UCSD-AML1 (cell line): ENCODE measurements around the gene PDK1.

Source experiments
- DNase-seq: peaks from one replicate; lab custom pipeline; 2025; ENCODE audit not compliant: unreplicated experiment; lab: John Stamatoyannopoulos, UW

PDK1 gene

GRCh38 chr2:172596776-172597175 is 40.9 kb downstream of the PDK1 start:
- DNase-seq = no peak

- no peak for DNase-seq
These were observed 41.4 kb downstream of the PDK1 start for GRCh38 chr2:172597176-172597842.

- no peak for DNase-seq
These were observed 44.1 kb downstream of the PDK1 start for GRCh38 chr2:172599947-172600346.

GRCh38 chr2:172600557-172601008 is 44.7 kb downstream of the PDK1 start:
- DNase-seq = no peak

GRCh38 chr2:172606285-172606684 is 50.4 kb downstream of the PDK1 start:
- DNase-seq = no peak

- DNase-seq = no peak
These were observed 51.6 kb downstream of the PDK1 start for GRCh38 chr2:172607379-172607928.

- DNase-seq = no peak
These were observed 53.6 kb downstream of the PDK1 start for GRCh38 chr2:172609488-172609887.

GRCh38 chr2:172612051-172612450 is 56.2 kb downstream of the PDK1 start:
- no peak for DNase-seq

GRCh38 chr2:172613040-172613439 is 57.1 kb downstream of the PDK1 start:
- DNase-seq = no peak

- DNase-seq = no peak
These were observed 57.8 kb downstream of the PDK1 start for GRCh38 chr2:172613615-172614231.

GRCh38 chr2:172614932-172615331 is 59.0 kb downstream of the PDK1 start:
- DNase-seq = no peak

- no peak for DNase-seq
These were observed 59.9 kb downstream of the PDK1 start for GRCh38 chr2:172615727-172616261.

GRCh38 chr2:172617115-172617514 is 61.2 kb downstream of the PDK1 start:
- no peak for DNase-seq

- DNase-seq = no peak
These were observed 67.5 kb downstream of the PDK1 start for GRCh38 chr2:172623249-172623965.

GRCh38 chr2:172624996-172625395 is 69.1 kb downstream of the PDK1 start:
- no peak for DNase-seq

GRCh38 chr2:172627181-172627580 is 71.3 kb downstream of the PDK1 start:
- no peak for DNase-seq

GRCh38 chr2:172628085-172628484 is 72.2 kb downstream of the PDK1 start:
- DNase-seq = no peak

GRCh38 chr2:172629586-172629985 is 73.7 kb downstream of the PDK1 start:
- no peak for DNase-seq

- DNase-seq = no peak
These were observed 74.3 kb downstream of the PDK1 start for GRCh38 chr2:172630181-172630580.

- no peak for DNase-seq
These were observed 78.6 kb downstream of the PDK1 start for GRCh38 chr2:172634477-172634876.

GRCh38 chr2:172635548-172635947 is 79.7 kb downstream of the PDK1 start:
- DNase-seq = no peak

- DNase-seq = no peak
These were observed 83.4 kb downstream of the PDK1 start for GRCh38 chr2:172639256-172639655.
